SK-N-SH treated with all-trans-retinoic acid at 6 μM for 48 hours (cell line): ENCODE results near the gene GFI1B.

ENCODE experiments used
- ATAC-seq: fragments of 200-7000 bp; cut with Tn5 transposase; 3 replicates; pipeline ENCODE4 v1.9.1; 2020; ENCODE audit warnings: mild to moderate bottlenecking, moderate library complexity
- ARNTL ChIP-seq: fragments of 450-650 bp; formaldehyde crosslinking; IDR thresholded peaks from 2 replicates; pipeline ENCODE4 v1.5.0; 2020; ENCODE audit warnings: low read depth, mild to moderate bottlenecking, moderate library complexity, borderline replicate concordance
- BACH2 ChIP-seq: fragments of 250-450 bp; sonication (Bioruptor Pico); IDR thresholded peaks from 2 replicates; pipeline ENCODE4 v1.9.0; 2021; ENCODE audit warnings: mild to moderate bottlenecking, borderline replicate concordance
- CSDC2 ChIP-seq: fragments of 250-450 bp; sonication (Bioruptor Pico); IDR thresholded peaks from 2 replicates; pipeline ENCODE4 v1.5.0; 2020; ENCODE audit warnings: mild to moderate bottlenecking, moderate library complexity
- CSRNP3 ChIP-seq: fragments of 250-450 bp; sonication (Bioruptor Pico); IDR thresholded peaks from 2 replicates; pipeline ENCODE4 v1.5.1; 2021; ENCODE audit warnings: mild to moderate bottlenecking, moderate library complexity
- GLIS3 ChIP-seq: fragments of 250-450 bp; sonication (Bioruptor Pico); IDR thresholded peaks from 2 replicates; pipeline ENCODE4 v1.5.0; 2020; ENCODE audit warnings: mild to moderate bottlenecking, moderate library complexity
- ISL1 ChIP-seq: fragments of 250-450 bp; sonication (Bioruptor Pico); IDR thresholded peaks from 2 replicates; pipeline ENCODE4 v2.1.2; 2022; ENCODE audit warnings: mild to moderate bottlenecking, moderate library complexity
- OSR1 ChIP-seq: fragments of 250-450 bp; sonication (Bioruptor Pico); IDR thresholded peaks from 2 replicates; pipeline ENCODE4 v1.8.0; 2022; ENCODE audit warnings: moderate library complexity, mild to moderate bottlenecking, inconsistent platforms
- PATZ1 ChIP-seq: fragments of 250-450 bp; sonication (Bioruptor Pico); IDR thresholded peaks from 2 replicates; pipeline ENCODE4 v1.8.0; 2020; ENCODE audit warnings: mild to moderate bottlenecking, moderate library complexity, borderline replicate concordance
- POU6F1 ChIP-seq: fragments of 250-450 bp; sonication (Bioruptor Pico); IDR thresholded peaks from 2 replicates; pipeline ENCODE4 v1.8.0; 2021; ENCODE audit warnings: low read depth, mild to moderate bottlenecking, moderate library complexity, borderline replicate concordance
- PPARA ChIP-seq: fragments of 250-450 bp; sonication (Bioruptor Pico); IDR thresholded peaks from 2 replicates; pipeline ENCODE4 v1.5.0; 2020; ENCODE audit warnings: mild to moderate bottlenecking, borderline replicate concordance
- RARB ChIP-seq: fragments of 250-450 bp; sonication (Bioruptor Pico); IDR thresholded peaks from 2 replicates; pipeline ENCODE4 v1.8.0; 2021; ENCODE audit warnings: mild to moderate bottlenecking, moderate library complexity
- SNAI2 ChIP-seq: fragments of 250-450 bp; sonication (Bioruptor Pico); IDR thresholded peaks from 2 replicates; pipeline ENCODE4 v1.5.0; 2020; ENCODE audit warnings: mild to moderate bottlenecking, moderate library complexity
- TCF4 ChIP-seq: fragments of 250-450 bp; sonication (Bioruptor Pico); IDR thresholded peaks from 2 replicates; pipeline ENCODE4 v1.8.0; 2021; ENCODE audit warnings: mild to moderate bottlenecking, moderate library complexity, borderline replicate concordance
- TOX ChIP-seq: fragments of 250-450 bp; sonication (Bioruptor Pico); IDR thresholded peaks from 2 replicates; pipeline ENCODE4 v1.8.0; 2021; ENCODE audit warnings: mild to moderate bottlenecking, moderate library complexity, borderline replicate concordance
- TSHZ2 ChIP-seq: fragments of 250-450 bp; sonication (Bioruptor Pico); IDR thresholded peaks from 2 replicates; pipeline ENCODE4 v1.5.0; 2020; ENCODE audit warnings: mild to moderate bottlenecking, moderate library complexity
- ZC3H10 ChIP-seq: fragments of 250-450 bp; sonication (Bioruptor Pico); IDR thresholded peaks from 2 replicates; pipeline ENCODE4 v1.5.1; 2021; ENCODE audit warnings: mild to moderate bottlenecking, moderate library complexity
- ZFP3 ChIP-seq: fragments of 250-450 bp; sonication (Bioruptor Pico); IDR thresholded peaks from 2 replicates; pipeline ENCODE4 v1.5.0; 2020; ENCODE audit warnings: mild to moderate bottlenecking, moderate library complexity
- ZFP30 ChIP-seq: fragments of 450-650 bp; formaldehyde crosslinking; IDR thresholded peaks from 2 replicates; pipeline ENCODE4 v1.5.0; 2022; ENCODE audit warnings: mild to moderate bottlenecking, moderate library complexity
- ZNF565 ChIP-seq: fragments of 450-650 bp; formaldehyde crosslinking; conservative IDR thresholded peaks from 2 replicates; pipeline ENCODE4 v1.5.0; 2020; ENCODE audit warnings: low read depth, mild to moderate bottlenecking, moderate library complexity
- ZNF70 ChIP-seq: fragments of 450-650 bp; formaldehyde crosslinking; IDR thresholded peaks from 2 replicates; pipeline ENCODE4 v1.5.0; 2020; ENCODE audit warnings: mild to moderate bottlenecking, moderate library complexity
- ZNF8 ChIP-seq: fragments of 450-650 bp; formaldehyde crosslinking; IDR thresholded peaks from 2 replicates; pipeline ENCODE4 v1.5.0; 2020; ENCODE audit warnings: mild to moderate bottlenecking, moderate library complexity

The GFI1B gene

GRCh38 chr9:132946631-132947295, 31.7 kb upstream of the GFI1B start:
- peak; percentile 13; the same call in 1 of the 3 replicates for ATAC-seq
- TF ChIP-seq SNAI2 (CRISPR knock-in tag): no peak
- no peak for TF ChIP-seq TCF4 (CRISPR knock-in tag)

- no peak for ATAC-seq
- TF ChIP-seq TSHZ2 (CRISPR knock-in tag): no peak
- no peak for TF ChIP-seq GLIS3 (CRISPR knock-in tag)
- TF ChIP-seq CSRNP3 (CRISPR knock-in tag): no peak
- TF ChIP-seq ZFP30 (CRISPR knock-in tag): no peak
- no peak for TF ChIP-seq CSDC2 (CRISPR knock-in tag)
- no peak for TF ChIP-seq TOX (CRISPR knock-in tag)
- no peak for TF ChIP-seq ZNF565
- no peak for TF ChIP-seq POU6F1 (CRISPR knock-in tag)
- TF ChIP-seq OSR1: no peak
These were observed 30.7 kb upstream of the GFI1B start for GRCh38 chr9:132947756-132948155.

- no peak for ATAC-seq
- TF ChIP-seq PPARA (CRISPR knock-in tag): no peak
- no peak for TF ChIP-seq BACH2 (CRISPR knock-in tag)
- TF ChIP-seq ZNF70: no peak
- no peak for TF ChIP-seq CSRNP3 (CRISPR knock-in tag)
- no peak for TF ChIP-seq ISL1 (CRISPR knock-in tag)
- no peak for TF ChIP-seq TSHZ2 (CRISPR knock-in tag)
- TF ChIP-seq POU6F1 (CRISPR knock-in tag): no peak
- no peak for TF ChIP-seq TCF4 (CRISPR knock-in tag)
- no peak for TF ChIP-seq ARNTL (CRISPR knock-in tag)
- no peak for TF ChIP-seq ZFP3 (CRISPR knock-in tag)
- TF ChIP-seq GLIS3 (CRISPR knock-in tag): no peak
- no peak for TF ChIP-seq ZNF8 (CRISPR knock-in tag)
- TF ChIP-seq OSR1: no peak
- TF ChIP-seq ZC3H10 (CRISPR knock-in tag): no peak
- no peak for TF ChIP-seq ZNF565
- TF ChIP-seq RARB (CRISPR knock-in tag): no peak
- no peak for TF ChIP-seq PATZ1 (CRISPR knock-in tag)
- TF ChIP-seq TOX (CRISPR knock-in tag): no peak
These were observed 29.9 kb upstream of the GFI1B start for GRCh38 chr9:132948482-132949050.
